Measurements from ENCODE around the gene ZFAND3. TPM values are rescaled to one million over a fixed set of nuclear protein-coding genes. Genes with fewer than 3 reads are reported as not detected.

ZFAND3 gene
- total RNA-seq, 2 experiments from 2014 or later, result 8.3 to 33.8 TPM

GRCh38 chr6:38080889-38081288, 261.4 kb downstream of the ZFAND3 start:
- TF ChIP-seq EZH2phosphoT487 (IDR thresholded peaks at IDR 0.05; ENCODE audit: borderline replicate concordance, low read depth, low read length), result no peak
- CTCF ChIA-PET (ENCODE audit: unreplicated experiment), result no interaction called here
- DNase-seq (ENCODE audit: low spot score), result no peak
- POLR2A ChIA-PET, result interaction anchor here (0.5 to 0.7 kb wide), 4 partner anchors 8 to 533 kb away, joined by 3 read pairs; no protein-coding TSS in a partner anchor
- Histone ChIP-seq H3K4me3 (ENCODE audit: low read depth, low read length, poor library complexity, severe bottlenecking) (no peak overlapping the region), H3K27ac (ENCODE audit: low read depth, low read length, poor library complexity, severe bottlenecking) (no peak overlapping the region), H3K36me3 (ENCODE audit: insufficient read depth, low read length) (no peaks in the 10 kb centered on the region), H3K4me2 (ENCODE audit: low read length) (no peak overlapping the region), H3K9me2 (ENCODE audit: insufficient read depth, low read length) (no peaks in the 10 kb centered on the region; the same call in 1 of the 2 replicates), H3K4me1 (ENCODE audit: insufficient read depth, low read length, poor library complexity, severe bottlenecking) (no peaks in the 10 kb centered on the region), H4K20me1 (ENCODE audit: insufficient read depth, low read length) (no peaks in the 10 kb centered on the region), H2AFZ (ENCODE audit: low read length) (no peak overlapping the region), H3K79me2 (ENCODE audit: insufficient read depth, low read depth, low read length) (no peaks in the 10 kb centered on the region), H3K9me3 (ENCODE audit: low read length) (no peaks in the 10 kb centered on the region)
- intact Hi-C loops (cut with micrococcal nuclease; ENCODE audit: unreplicated experiment), result no loop called here
- BruUV-seq (replicated peaks), result no TSS peak

GRCh38 chr6:38085031-38085430, 265.5 kb downstream of the ZFAND3 start:
- ChIA-PET POLR2A (interaction anchor here (0.6 to 1.2 kb wide), 2 partner anchors 12 to 595 kb away, joined by 3 read pairs; no protein-coding TSS in a partner anchor), CTCF (ENCODE audit: unreplicated experiment) (no interaction called here)
- H3K36me3 ChIP-seq (ENCODE audit: insufficient read depth, low read length), result no peaks in the 10 kb centered on the region
- no peak overlapping the region for H2AFZ ChIP-seq (ENCODE audit: low read length)
- intact Hi-C loops (cut with micrococcal nuclease; ENCODE audit: unreplicated experiment), result no loop called here
- TF ChIP-seq EZH2phosphoT487 (IDR thresholded peaks at IDR 0.05; ENCODE audit: borderline replicate concordance, low read depth, low read length), result no peak
- no peak for TF ChIP-seq CTCF (conservative IDR thresholded peaks at IDR 0.05; ENCODE audit: low read length)
- no peaks in the 10 kb centered on the region for H3K9me3 ChIP-seq (ENCODE audit: low read length)
- no peaks in the 10 kb centered on the region for H3K79me2 ChIP-seq (ENCODE audit: insufficient read depth, low read depth, low read length)
- no TSS peak for BruUV-seq (replicated peaks)
- no peaks in the 10 kb centered on the region for H4K20me1 ChIP-seq (ENCODE audit: insufficient read depth, low read length)
- H3K4me3 ChIP-seq (ENCODE audit: low read depth, low read length, poor library complexity, severe bottlenecking), result no peak overlapping the region
- no peak for DNase-seq (ENCODE audit: low spot score)
- H3K4me1 ChIP-seq (ENCODE audit: insufficient read depth, low read length, poor library complexity, severe bottlenecking), result no peaks in the 10 kb centered on the region
- no peaks in the 10 kb centered on the region for H3K9me2 ChIP-seq (ENCODE audit: insufficient read depth, low read length)
- no peak overlapping the region for H3K4me2 ChIP-seq (ENCODE audit: low read length)
- H3K27ac ChIP-seq (ENCODE audit: low read depth, low read length, poor library complexity, severe bottlenecking), result no peak overlapping the region

GRCh38 chr6:38086346-38086745, 266.8 kb downstream of the ZFAND3 start:
- Histone ChIP-seq H3K27ac (ENCODE audit: low read depth, low read length, poor library complexity, severe bottlenecking) (no peak overlapping the region), H3K9me2 (ENCODE audit: insufficient read depth, low read length) (no peaks in the 10 kb centered on the region), H3K36me3 (ENCODE audit: insufficient read depth, low read length) (no peaks in the 10 kb centered on the region), H3K4me2 (ENCODE audit: low read length) (no peak overlapping the region), H3K79me2 (ENCODE audit: insufficient read depth, low read depth, low read length) (no peaks in the 10 kb centered on the region), H2AFZ (ENCODE audit: low read length) (no peak overlapping the region), H3K4me3 (ENCODE audit: low read depth, low read length, poor library complexity, severe bottlenecking) (no peak overlapping the region), H3K9me3 (ENCODE audit: low read length) (no peaks in the 10 kb centered on the region), H3K4me1 (ENCODE audit: insufficient read depth, low read length, poor library complexity, severe bottlenecking) (no peaks in the 10 kb centered on the region), H4K20me1 (ENCODE audit: insufficient read depth, low read length) (no peaks in the 10 kb centered on the region)
- no TSS peak for BruUV-seq (replicated peaks)
- no peak for TF ChIP-seq CTCF (conservative IDR thresholded peaks at IDR 0.05; ENCODE audit: low read length)
- ChIA-PET POLR2A (interaction anchor here (0.7 to 1.2 kb wide), 2 partner anchors 10 to 14 kb away, joined by 3 read pairs; no protein-coding TSS in a partner anchor), CTCF (ENCODE audit: unreplicated experiment) (no interaction called here)
- DNase-seq (ENCODE audit: low spot score), result no peak
- intact Hi-C loops (cut with micrococcal nuclease; ENCODE audit: unreplicated experiment), result no loop called here

All from OCI-LY7 (cell line).